ENCODE results near the gene SH2D3C. TPM values are rescaled to one million over a fixed set of nuclear protein-coding genes. Genes with fewer than 3 reads are reported as not detected.

Gene SH2D3C
- total and polyA plus RNA-seq, 10 of the 15 experiments (the other 5 are each of a cell fraction or from before 2014, with no cell fraction given), result 1.2 to 23.5 (median 16.2) TPM

DNA sequence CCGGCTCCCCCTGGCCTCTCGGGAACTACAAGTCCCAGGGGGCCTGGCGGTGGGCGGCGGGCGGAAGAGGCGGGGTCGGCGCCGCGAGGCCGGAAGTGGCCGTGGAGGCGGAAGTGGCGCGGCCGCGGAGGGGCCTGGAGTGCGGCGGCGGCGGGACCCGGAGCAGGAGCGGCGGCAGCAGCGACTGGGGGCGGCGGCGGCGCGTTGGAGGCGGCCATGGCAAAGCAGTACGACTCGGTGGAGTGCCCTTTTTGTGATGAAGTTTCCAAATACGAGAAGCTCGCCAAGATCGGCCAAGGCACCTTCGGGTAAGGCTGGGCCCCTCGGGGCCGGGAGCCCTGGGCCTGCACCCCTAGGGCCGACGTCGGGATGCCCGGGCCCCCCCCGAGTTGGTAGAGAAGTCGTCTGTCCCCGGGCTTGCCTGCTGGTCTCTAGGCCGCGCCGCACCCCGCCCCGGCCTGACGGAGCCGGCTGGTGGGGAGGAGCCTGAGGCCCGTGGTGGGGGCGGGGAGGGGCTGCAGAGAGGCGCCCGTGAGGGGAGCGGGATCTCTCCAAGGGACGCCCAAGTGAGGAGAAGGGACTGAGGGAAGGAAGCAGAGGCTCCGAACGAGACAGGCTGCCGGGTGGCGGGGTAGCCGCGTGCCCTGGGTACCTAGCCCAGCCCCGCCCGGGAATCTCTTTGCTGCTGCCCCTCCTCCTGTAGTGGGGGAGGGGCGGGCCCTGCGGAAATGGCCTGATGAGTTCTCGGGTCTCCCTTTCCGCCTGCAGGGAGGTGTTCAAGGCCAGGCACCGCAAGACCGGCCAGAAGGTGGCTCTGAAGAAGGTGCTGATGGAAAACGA is 7.7 kb upstream of the SH2D3C start, which contains the start of gene CDK9 (continued):
- TF ChIP-seq, protein P1, sequence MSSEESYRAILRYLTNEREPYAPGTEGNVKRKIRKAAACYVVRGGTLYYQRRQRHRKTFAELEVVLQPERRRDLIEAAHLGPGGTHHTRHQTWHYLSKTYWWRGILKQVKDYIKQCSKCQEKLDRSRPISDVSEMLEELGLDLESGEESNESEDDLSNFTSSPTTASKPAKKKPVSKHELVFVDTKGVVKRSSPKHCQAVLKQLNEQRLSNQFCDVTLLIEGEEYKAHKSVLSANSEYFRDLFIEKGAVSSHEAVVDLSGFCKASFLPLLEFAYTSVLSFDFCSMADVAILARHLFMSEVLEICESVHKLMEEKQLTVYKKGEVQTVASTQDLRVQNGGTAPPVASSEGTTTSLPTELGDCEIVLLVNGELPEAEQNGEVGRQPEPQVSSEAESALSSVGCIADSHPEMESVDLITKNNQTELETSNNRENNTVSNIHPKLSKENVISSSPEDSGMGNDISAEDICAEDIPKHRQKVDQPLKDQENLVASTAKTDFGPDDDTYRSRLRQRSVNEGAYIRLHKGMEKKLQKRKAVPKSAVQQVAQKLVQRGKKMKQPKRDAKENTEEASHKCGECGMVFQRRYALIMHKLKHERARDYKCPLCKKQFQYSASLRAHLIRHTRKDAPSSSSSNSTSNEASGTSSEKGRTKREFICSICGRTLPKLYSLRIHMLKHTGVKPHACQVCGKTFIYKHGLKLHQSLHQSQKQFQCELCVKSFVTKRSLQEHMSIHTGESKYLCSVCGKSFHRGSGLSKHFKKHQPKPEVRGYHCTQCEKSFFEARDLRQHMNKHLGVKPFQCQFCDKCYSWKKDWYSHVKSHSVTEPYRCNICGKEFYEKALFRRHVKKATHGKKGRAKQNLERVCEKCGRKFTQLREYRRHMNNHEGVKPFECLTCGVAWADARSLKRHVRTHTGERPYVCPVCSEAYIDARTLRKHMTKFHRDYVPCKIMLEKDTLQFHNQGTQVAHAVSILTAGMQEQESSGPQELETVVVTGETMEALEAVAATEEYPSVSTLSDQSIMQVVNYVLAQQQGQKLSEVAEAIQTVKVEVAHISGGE (CRISPR knock-in tag; IDR thresholded peaks at IDR 0.05), result peak; percentile 29; the same call in 1 of the 2 replicates
- TF ChIP-seq EZH2 (IDR thresholded peaks at IDR 0.05; ENCODE audit: borderline replicate concordance, control insufficient read depth, low read depth, low read length) (no peak), PML (IDR thresholded peaks at IDR 0.05; ENCODE audit: low read length) (no peak), IRF4 (IDR thresholded peaks at IDR 0.05; ENCODE audit: low read depth, low read length) (no peak), EED (IDR thresholded peaks at IDR 0.05; ENCODE audit: low read depth) (peak; percentile 44; the same call in 1 of the 2 replicates), BMI1 (IDR thresholded peaks at IDR 0.05; ENCODE audit: borderline replicate concordance) (no peak), FOXK2 (IDR thresholded peaks at IDR 0.05) (no peak)
- TF ChIP-seq, protein P2, sequence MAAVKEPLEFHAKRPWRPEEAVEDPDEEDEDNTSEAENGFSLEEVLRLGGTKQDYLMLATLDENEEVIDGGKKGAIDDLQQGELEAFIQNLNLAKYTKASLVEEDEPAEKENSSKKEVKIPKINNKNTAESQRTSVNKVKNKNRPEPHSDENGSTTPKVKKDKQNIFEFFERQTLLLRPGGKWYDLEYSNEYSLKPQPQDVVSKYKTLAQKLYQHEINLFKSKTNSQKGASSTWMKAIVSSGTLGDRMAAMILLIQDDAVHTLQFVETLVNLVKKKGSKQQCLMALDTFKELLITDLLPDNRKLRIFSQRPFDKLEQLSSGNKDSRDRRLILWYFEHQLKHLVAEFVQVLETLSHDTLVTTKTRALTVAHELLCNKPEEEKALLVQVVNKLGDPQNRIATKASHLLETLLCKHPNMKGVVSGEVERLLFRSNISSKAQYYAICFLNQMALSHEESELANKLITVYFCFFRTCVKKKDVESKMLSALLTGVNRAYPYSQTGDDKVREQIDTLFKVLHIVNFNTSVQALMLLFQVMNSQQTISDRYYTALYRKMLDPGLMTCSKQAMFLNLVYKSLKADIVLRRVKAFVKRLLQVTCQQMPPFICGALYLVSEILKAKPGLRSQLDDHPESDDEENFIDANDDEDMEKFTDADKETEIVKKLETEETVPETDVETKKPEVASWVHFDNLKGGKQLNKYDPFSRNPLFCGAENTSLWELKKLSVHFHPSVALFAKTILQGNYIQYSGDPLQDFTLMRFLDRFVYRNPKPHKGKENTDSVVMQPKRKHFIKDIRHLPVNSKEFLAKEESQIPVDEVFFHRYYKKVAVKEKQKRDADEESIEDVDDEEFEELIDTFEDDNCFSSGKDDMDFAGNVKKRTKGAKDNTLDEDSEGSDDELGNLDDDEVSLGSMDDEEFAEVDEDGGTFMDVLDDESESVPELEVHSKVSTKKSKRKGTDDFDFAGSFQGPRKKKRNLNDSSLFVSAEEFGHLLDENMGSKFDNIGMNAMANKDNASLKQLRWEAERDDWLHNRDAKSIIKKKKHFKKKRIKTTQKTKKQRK (IDR thresholded peaks at IDR 0.05; ENCODE audit: low read depth, low read length), result no peak
- TF ChIP-seq, protein P3, sequence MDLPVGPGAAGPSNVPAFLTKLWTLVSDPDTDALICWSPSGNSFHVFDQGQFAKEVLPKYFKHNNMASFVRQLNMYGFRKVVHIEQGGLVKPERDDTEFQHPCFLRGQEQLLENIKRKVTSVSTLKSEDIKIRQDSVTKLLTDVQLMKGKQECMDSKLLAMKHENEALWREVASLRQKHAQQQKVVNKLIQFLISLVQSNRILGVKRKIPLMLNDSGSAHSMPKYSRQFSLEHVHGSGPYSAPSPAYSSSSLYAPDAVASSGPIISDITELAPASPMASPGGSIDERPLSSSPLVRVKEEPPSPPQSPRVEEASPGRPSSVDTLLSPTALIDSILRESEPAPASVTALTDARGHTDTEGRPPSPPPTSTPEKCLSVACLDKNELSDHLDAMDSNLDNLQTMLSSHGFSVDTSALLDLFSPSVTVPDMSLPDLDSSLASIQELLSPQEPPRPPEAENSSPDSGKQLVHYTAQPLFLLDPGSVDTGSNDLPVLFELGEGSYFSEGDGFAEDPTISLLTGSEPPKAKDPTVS (IDR thresholded peaks at IDR 0.05; ENCODE audit: low read depth, low read length), result no peak
- TF ChIP-seq, protein P4, sequence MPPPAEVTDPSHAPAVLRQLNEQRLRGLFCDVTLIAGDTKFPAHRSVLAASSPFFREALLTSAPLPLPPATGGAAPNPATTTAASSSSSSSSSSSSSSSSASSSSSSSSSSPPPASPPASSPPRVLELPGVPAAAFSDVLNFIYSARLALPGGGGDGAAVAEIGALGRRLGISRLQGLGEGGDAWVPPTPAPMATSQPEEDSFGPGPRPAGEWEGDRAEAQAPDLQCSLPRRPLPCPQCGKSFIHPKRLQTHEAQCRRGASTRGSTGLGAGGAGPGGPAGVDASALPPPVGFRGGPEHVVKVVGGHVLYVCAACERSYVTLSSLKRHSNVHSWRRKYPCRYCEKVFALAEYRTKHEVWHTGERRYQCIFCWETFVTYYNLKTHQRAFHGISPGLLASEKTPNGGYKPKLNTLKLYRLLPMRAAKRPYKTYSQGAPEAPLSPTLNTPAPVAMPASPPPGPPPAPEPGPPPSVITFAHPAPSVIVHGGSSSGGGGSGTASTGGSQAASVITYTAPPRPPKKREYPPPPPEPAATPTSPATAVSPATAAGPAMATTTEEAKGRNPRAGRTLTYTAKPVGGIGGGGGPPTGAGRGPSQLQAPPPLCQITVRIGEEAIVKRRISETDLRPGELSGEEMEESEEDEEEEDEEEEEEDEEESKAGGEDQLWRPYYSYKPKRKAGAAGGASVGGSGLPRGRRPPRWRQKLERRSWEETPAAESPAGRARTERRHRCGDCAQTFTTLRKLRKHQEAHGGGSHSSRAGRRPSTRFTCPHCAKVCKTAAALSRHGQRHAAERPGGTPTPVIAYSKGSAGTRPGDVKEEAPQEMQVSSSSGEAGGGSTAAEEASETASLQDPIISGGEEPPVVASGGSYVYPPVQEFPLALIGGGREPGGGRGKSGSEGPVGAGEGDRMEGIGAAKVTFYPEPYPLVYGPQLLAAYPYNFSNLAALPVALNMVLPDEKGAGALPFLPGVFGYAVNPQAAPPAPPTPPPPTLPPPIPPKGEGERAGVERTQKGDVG (CRISPR knock-in tag; IDR thresholded peaks at IDR 0.05), result no peak

Data from GM12878 (cell line).